Activated naive CD8-positive, alpha-beta T cell treated with anti-CD3 and anti-CD28 coated beads, Interleukin-2, amount 50 U/mL, for 16 hours (primary cell): ENCODE measurements around the gene SHKBP1.

Source experiments
- DNase-seq: peaks from one replicate; pipeline ENCODE4 v3.0.0-alpha.2; 2020; ENCODE audit warnings: low read depth, low spot score

SHKBP1 gene

DNA sequence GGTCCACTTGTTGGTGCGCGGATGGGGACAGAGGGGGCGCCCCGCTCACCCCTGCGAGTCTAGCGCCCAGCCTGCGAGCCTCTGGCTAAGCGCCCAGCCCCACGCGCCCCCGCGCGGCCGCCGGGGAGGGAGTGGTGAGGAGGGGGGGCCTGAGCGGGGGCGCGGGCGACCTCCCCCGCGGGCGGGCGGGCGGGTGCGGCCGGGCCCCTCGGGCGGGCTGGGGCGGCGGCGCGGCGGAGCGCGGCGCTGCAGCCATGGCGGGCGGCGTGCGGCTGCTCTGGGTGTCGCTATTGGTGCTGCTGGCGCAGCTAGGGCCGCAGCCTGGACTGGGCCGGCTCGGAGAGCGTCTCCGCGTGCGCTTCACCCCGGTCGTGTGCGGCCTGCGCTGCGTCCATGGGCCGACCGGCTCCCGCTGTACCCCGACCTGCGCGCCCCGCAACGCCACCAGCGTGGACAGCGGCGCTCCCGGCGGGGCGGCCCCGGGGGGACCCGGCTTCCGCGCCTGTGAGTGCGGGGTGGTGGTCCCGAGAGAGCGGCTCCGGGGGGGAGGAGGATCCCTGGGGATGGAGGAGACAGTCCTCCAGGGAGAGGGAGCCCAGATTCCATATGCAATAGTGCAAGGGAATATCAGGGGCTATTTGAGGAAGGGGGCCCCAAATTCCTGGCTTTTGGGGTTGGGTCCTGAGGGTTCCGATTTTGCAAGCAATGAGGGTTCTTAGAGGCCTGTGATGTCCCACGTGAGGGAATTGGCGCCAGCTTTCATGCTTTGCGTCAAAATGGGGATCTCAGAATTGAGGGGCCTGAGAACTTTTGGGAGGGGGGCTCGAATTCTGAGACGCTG, 24.7 kb downstream of the SHKBP1 start, which contains the start of gene LTBP4:
TSS of gene LTBP4 (plus strand) at position 236 of the 841 bp plus-strand sequence. CDS start at position 255, 19 bp downstream.
- no peak for DNase-seq

DNA sequence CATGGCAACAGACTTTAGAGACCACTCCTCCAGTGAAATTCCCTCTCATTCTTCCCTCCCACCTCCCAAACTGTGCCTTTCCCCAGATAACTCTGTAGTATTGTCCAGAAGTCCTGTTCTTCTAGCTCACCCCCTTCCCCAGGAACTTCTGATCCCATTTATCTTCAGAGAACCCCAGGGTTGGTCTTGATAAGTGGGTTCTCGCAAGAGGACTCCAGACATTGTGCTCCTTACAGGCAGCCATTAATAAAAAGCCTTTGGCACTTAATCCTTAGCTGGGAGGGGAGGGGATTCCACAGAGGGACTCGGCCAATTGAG, 26.4 kb downstream of the SHKBP1 start:
- DNase-seq: no peak

DNA sequence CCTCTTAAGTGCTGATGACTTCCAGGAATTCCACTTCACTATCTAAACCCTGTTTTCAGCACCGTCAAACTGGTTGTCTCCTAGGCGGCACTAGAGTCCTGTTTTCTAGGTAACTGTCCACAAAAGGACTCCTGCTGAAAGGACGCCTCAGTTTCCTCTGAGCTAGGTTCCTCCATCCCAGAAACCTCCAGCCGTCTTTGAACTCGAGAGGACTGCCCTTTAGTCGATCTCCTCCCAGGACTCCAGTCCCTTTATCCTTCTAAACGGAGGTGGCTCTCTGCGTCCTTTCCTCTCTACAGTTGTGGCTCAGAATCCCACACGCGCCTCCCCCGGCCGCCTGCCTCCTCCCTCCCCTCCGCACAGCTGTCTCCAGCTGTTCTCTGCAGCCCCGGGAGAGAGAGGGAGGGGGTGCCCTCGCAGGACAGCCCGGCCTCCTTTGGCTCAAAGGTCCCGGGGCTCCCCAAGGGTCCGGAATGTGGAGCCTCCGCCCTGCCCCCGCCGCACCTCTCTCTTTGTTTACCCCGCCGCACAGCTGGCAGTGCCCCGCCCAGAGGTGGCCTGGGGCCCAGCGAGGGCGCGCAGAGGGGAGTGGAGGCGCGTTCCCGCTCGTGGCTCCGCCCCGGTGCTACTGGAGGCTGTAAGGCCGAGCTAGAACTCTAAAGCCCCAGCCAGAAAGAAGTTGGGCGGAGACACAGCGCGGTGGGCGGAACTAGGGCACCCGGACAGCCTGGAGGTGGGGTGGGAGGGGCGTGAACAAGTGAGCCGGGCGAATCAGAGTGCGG, 26.9 kb downstream of the SHKBP1 start:
- peak; percentile 91 for DNase-seq

DNA sequence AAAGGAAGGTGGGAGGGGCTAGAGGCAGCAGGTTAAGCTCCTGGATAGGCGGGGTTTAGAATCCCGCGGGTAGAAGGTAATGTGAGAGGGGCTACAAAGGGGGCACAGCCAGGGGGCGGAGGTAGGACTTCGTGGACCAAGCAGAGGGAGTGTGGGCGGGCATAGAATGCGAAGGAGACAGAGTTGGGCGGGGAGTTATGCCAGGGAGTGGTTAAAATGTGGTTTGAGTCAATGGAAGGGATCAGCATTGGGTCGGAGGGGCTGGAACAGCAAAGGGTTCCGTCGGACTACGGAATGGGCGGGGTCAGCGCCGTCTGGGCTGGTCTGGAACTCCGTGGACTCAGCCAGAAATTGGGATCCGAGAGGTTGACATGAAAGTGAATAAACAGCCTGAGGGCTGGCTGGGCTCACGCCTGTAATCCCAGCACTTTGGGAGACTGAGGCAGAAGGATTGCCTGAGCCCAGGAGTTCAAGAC, 27.5 kb downstream of the SHKBP1 start:
- no peak for DNase-seq

DNA sequence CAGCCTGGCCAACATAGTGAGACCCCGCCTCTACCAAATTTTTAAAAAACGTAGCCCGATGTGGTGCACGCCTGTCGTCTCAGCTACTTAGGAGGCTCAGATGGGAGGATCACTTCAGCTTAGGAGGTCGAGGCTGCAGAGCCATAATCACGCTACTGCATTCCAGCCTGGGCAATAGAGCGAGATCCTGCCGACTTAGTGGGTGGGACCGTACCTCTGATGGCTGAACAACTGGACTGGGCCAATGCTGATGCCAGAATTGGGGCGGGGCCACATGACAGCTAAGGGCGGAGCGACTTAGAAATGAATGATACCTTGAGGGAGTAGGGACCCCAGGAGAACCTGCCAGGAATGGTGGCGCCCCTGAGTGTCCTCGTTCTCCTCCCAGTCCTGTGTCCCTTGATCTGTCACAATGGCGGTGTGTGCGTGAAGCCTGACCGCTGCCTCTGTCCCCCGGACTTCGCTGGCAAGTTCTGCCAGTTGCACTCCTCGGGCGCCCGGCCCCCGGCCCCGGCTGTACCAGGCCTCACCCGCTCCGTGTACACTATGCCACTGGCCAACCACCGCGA, 28.1 kb downstream of the SHKBP1 start:
- no peak for DNase-seq

GRCh38 chr19:40605216-40605971, 28.7 kb downstream of the SHKBP1 start:
- DNase-seq: peak; percentile 34

DNA sequence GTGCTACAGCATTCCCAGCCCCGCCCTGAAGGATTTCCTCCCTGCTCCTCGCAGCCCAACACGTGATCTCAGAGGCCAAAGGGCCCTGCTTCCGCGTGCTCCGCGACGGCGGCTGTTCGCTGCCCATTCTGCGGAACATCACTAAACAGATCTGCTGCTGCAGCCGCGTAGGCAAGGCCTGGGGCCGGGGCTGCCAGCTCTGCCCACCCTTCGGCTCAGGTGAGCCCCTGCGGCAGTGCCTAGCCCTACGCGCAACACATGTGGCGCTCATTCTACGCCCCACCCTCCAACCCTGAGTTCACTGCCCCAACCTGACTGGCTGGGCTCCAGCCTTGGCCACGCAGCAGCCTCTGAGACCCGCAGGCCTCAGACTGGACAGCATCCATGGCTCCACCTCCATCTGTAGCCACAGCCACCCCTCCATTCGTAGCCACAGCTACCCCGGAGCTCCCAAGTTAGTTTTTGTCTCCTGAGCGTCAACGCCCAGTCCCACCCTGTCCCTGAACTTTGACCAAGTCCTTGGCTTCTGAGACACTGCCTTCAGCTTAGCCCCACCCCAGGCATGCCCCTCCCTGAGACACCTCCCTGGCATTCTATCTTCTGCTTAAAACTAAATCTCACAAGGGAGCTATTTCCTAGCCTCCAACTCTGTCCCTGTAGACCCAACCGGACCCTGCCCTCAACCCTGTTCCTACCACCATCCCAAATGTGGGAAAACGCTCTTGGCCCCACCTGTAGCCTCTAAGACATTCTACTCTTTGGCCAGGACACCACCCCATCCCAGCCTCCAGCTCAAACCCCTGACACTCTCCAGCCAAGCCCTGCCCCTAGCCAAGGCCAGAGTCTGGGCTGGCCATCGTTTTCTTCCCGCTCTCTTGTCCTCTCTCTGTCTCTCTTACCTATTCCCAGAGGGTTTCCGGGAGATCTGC, 30.9 kb downstream of the SHKBP1 start:
- DNase-seq: no peak

DNA sequence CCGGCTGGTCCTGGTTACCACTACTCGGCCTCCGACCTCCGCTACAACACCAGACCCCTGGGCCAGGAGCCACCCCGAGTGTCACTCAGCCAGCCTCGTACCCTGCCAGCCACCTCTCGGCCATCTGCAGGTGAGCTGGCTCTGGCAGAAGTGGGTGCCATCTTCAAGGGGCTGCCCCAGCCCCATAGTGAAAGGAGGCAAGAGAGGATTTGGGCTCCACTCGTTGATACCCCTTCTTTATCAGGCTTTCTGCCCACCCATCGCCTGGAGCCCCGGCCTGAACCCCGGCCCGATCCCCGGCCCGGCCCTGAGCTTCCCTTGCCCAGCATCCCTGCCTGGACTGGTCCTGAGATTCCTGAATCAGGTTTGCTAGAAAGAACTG, 31.6 kb downstream of the SHKBP1 start:
- no peak for DNase-seq

DNA sequence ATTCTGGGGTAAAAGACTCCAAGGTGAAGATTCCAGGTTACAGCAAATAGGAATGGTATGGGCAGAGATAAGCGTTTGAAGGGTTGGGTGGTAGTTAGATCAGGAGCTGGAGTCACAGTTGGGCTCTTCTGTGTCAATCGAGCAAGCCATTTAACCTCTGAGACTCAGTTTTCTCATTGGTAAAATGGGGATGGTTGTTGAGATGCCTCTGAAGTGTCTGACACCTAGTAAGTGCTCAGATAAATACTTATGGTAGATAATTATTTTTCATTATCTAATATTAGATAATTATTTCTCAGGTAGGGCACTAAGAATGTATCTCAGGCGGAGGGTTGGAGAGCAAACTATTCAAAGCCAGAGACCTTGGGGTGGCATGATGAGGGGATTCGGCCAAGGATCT, 32.3 kb downstream of the SHKBP1 start:
- no peak for DNase-seq

- DNase-seq: peak; percentile 78
Measured at GRCh38 chr19:40609561-40610395, 33.1 kb downstream of the SHKBP1 start.

DNA sequence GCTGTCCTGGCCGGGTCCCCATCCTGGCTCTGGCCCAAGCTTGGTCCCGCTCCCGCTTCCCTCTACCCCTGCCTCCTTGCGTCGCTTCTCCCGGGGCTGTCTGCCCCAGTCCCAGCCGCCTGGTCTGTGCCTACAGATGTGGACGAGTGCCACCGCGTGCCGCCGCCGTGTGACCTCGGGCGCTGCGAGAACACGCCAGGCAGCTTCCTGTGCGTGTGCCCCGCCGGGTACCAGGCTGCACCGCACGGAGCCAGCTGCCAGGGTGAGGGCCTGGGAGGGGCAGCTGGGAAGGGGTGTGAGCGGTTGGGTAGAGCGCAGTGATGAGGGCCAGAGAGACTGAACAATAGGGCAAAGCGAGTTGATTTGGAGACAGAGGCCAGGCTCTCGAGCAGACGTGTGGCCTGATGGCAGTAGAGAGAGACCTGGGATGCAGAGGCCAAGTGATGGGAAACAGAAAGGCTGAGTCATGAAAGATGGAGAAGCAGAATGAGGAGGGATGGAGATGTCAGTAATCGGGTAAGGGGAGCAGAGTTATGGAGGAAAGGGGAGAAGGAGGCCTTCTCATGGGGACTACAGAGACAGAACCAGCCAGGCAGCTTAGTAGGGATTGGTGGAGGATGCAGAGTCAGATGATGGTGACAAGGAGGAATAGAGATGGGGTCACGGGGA, 33.9 kb downstream of the SHKBP1 start:
- no peak for DNase-seq

- DNase-seq: no peak
Measured at GRCh38 chr19:40611096-40611495, 34.4 kb downstream of the SHKBP1 start.

- no peak for DNase-seq
Measured at GRCh38 chr19:40611900-40612698, 35.4 kb downstream of the SHKBP1 start.

DNA sequence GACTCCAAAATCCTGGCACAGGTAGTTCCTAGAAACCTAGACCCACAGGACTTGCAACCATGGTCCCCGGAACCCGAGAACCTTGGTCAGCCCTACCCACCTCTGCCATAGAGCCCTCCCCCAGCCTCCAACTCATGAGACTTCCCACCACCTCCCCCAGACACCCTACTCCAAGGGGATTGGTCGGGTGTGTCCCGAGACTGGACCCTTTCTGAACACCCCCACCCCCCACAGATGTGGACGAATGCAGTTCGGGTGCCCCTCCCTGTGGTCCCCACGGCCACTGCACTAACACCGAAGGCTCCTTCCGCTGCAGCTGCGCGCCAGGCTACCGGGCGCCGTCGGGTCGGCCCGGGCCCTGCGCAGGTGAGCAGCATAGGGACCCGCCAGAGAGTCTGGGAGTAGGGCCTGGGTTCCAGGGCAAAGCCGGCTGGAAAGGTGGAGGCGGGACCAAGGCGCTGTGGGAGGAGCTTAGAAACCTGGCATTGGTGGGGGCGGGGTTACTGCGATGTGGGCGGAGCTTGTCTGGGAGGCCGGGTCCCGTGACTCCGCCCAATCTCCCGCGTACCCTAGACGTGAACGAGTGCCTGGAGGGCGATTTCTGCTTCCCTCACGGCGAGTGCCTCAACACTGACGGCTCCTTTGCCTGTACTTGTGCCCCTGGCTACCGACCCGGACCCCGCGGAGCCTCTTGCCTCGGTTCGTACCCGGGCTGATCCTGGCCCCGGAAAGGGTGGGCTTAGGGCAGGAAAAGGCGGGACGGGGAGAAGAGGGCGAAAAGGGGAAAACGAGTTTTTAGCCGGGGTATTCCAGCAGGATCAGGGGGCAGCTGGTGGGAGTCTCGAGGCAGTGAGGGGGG, 36.4 kb downstream of the SHKBP1 start:
- peak; percentile 65 for DNase-seq

DNA sequence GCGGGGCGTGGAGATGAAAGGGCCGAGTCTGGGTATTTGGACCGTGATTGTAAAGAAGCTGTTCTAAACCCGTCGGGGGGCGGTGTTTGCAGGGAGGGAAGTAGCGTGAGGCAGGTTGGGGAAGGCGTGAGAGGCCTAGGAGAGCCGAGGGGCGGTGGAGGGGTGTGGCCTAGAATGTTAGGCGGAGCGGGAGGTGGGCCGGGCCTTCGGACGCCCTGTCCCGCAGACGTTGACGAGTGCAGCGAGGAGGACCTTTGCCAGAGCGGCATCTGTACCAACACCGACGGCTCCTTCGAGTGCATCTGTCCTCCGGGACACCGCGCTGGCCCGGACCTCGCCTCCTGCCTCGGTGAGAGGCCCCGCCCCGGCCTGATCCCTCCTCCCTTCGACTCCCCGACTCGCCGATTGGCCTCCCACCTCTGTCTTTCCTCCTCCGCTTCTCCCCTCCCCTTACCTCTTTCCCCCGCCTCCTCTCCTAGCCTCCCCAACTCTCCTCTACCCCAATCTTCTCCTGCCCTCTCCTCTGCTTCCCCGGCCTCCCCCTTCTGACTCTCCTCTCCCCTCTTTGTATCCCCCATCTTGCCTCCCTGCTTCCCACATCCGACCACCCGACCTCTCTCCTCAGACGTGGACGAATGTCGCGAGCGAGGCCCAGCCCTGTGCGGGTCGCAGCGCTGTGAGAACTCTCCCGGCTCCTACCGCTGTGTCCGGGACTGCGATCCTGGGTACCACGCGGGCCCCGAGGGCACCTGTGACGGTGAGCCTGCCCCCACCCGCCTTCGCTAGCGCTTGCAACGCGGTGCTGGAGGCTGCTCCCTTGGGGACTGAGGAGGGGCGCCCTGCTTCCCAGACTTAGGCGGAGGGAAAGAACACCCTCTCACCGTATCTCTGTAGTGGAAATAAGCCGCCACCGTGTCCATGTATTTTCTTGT, 37.3 kb downstream of the SHKBP1 start:
- peak; percentile 78 for DNase-seq
